H1 (cell line): ENCODE results near the gene SART1. TPM values are rescaled to one million over a fixed set of nuclear protein-coding genes. Genes with fewer than 3 reads are reported as not detected.

ENCODE experiments used
- BACH1 ChIP-seq: IDR thresholded peaks from 2 replicates; pipeline ENCODE4 v1.6.1; 2012; ENCODE audit warnings: low read length, improper control_type of control experiment
- BCL11A ChIP-seq, 2 experiments: IDR thresholded peaks; one replicate each; pipeline ENCODE4 v1.6.1; 2011; ENCODE audit warnings: low read depth in 2 of 2, low read length in 2 of 2, mild to moderate bottlenecking in 2 of 2
- CHD1 ChIP-seq: IDR thresholded peaks from 2 replicates; pipeline ENCODE4 v1.6.1; 2012; ENCODE audit warnings: low read depth, low read length, improper control_type of control experiment
- CTBP2 ChIP-seq: IDR thresholded peaks from 2 replicates; pipeline ENCODE4 v1.7.0; 2011; ENCODE audit warnings: borderline replicate concordance, mild to moderate bottlenecking, moderate library complexity, mixed read lengths, low read length; ENCODE audit not compliant: insufficient read depth, insufficient read length
- E2F6 ChIP-seq: IDR thresholded peaks from 2 replicates; pipeline ENCODE4 v1.6.1; 2012; ENCODE audit warnings: inconsistent platforms
- FOSL1 ChIP-seq: IDR thresholded peaks from 2 replicates; pipeline ENCODE4 v1.6.1; 2011; ENCODE audit warnings: mild to moderate bottlenecking, low read depth, low read length, moderate library complexity; ENCODE audit not compliant: insufficient read depth
- GABPA ChIP-seq: IDR thresholded peaks from 2 replicates; pipeline ENCODE4 v1.6.1; 2011; ENCODE audit warnings: mild to moderate bottlenecking, low read length, moderate library complexity, borderline replicate concordance; ENCODE audit not compliant: insufficient read depth
- JUND ChIP-seq: IDR thresholded peaks from 2 replicates; pipeline ENCODE4 v1.6.1; 2011; ENCODE audit warnings: mild to moderate bottlenecking, improper control_type of control experiment, low read length
- KDM4A ChIP-seq: IDR thresholded peaks from one replicate; pipeline ENCODE4 v1.7.1; 2012; ENCODE audit warnings: low read depth, mild to moderate bottlenecking, moderate library complexity, low read length, inconsistent platforms; ENCODE audit not compliant: severe bottlenecking
- MAX ChIP-seq: IDR thresholded peaks from 2 replicates; pipeline ENCODE4 v1.6.1; 2012; ENCODE audit warnings: inconsistent platforms
- PHF8 ChIP-seq: fragments of 200-600 bp; sonication (generic); conservative IDR thresholded peaks from 2 replicates; pipeline ENCODE4 v1.7.1; 2012; ENCODE audit warnings: low read depth, mild to moderate bottlenecking, inconsistent platforms, low read length, moderate library complexity
- POLR2AphosphoS5 ChIP-seq: IDR thresholded peaks from 2 replicates; pipeline ENCODE4 v1.6.1; 2011; ENCODE audit warnings: low read depth, low read length
- RAD21 ChIP-seq, 2 experiments: IDR thresholded peaks in 1 of 2; conservative IDR thresholded peaks in 1 of 2; 2 replicates each; pipeline ENCODE4 v1.6.1; 2011; ENCODE audit warnings: low read depth in 2 of 2, low read length in 2 of 2, improper control_type of control experiment in 1 of 2, inconsistent platforms in 1 of 2, mild to moderate bottlenecking in 1 of 2, moderate library complexity in 1 of 2
- RFX5 ChIP-seq: IDR thresholded peaks from 2 replicates; pipeline ENCODE4 v1.6.1; 2011; ENCODE audit warnings: low read depth, low read length, improper control_type of control experiment, borderline replicate concordance
- RXRA ChIP-seq: IDR thresholded peaks from 2 replicates; pipeline ENCODE4 v1.6.1; 2011; ENCODE audit warnings: low read depth, mild to moderate bottlenecking, low read length, moderate library complexity; ENCODE audit not compliant: insufficient read depth
- SAP30 ChIP-seq: fragments of 300-600 bp; sonication (generic); IDR thresholded peaks from 2 replicates; pipeline ENCODE4 v1.7.1; 2012; ENCODE audit warnings: low read length, moderate library complexity, mild to moderate bottlenecking, inconsistent platforms; ENCODE audit not compliant: insufficient read depth, insufficient replicate concordance
- SIN3A ChIP-seq, 2 experiments: IDR thresholded peaks in 1 of 2; conservative IDR thresholded peaks in 1 of 2; 2 replicates each; pipeline ENCODE4 v1.6.1; 2011 to 2012; ENCODE audit warnings: low read length in 2 of 2, improper control_type of control experiment in 1 of 2, low read depth in 1 of 2, mild to moderate bottlenecking in 1 of 2
- SP1 ChIP-seq: IDR thresholded peaks from 2 replicates; pipeline ENCODE4 v1.6.1; 2011; ENCODE audit warnings: low read depth, low read length
- SP4 ChIP-seq: IDR thresholded peaks from 2 replicates; pipeline ENCODE4 v1.6.1; 2012; ENCODE audit warnings: low read length, inconsistent platforms
- TAF1 ChIP-seq: IDR thresholded peaks from 2 replicates; pipeline ENCODE4 v1.6.1; 2011; ENCODE audit warnings: mild to moderate bottlenecking, low read depth, low read length
- TAF7 ChIP-seq: optimal IDR thresholded peaks from 2 replicates; pipeline ENCODE3; 2011; ENCODE audit warnings: low read depth, mild to moderate bottlenecking, inconsistent platforms, low read length, moderate library complexity, borderline replicate concordance
- YY1 ChIP-seq: IDR thresholded peaks from 2 replicates; pipeline ENCODE4 v1.6.1; 2011; ENCODE audit warnings: low read depth, mild to moderate bottlenecking, low read length
- ZNF274 ChIP-seq: IDR thresholded peaks from 2 replicates; pipeline ENCODE4 v1.7.0; 2012; ENCODE audit warnings: low read length, borderline replicate concordance; ENCODE audit errors: extremely low read depth
- polyA plus RNA-seq, 7 experiments: library from polyadenylated mRNA; depleted of rRNA in 3 of 7; stranded (reverse) in 5 of 7; unstranded in 2 of 7; fragments of >200 nt in 5 of 7; fragments of 200-250 nt in 2 of 7; gene quantifications; 1 replicate in 5 of 7; 2 replicates in 1 of 7; 4 replicates in 1 of 7; pipeline versions ENCODE4 v1.2.1 to v1.2.3, GENCODE V29; 2011 to 2013; ENCODE audit warnings: missing spikeins in 2 of 7, mixed read lengths in 2 of 7
- total RNA-seq: library from RNA; stranded (reverse); fragmentation: NEBNext Ultra II Directional; extraction: Animal tissue kit (Norgen Biotek cat#: 25700); gene quantifications from 2 replicates; pipeline ENCODE4 v1.2.1, GENCODE V29; 2021

Gene SART1
- total and polyA plus RNA-seq, 2 of the 8 experiments (the other 6 are each of a cell fraction or from before 2014, with no cell fraction given), result 9.7 to 46.1 TPM

GRCh38 chr11:66001942-66002647, 40.6 kb downstream of the SART1 start, which contains the start of the genes BANF1 and EIF1AD (continued):
- TF ChIP-seq SAP30, result peak; percentile 81
- peak; percentile 82 for TF ChIP-seq SP1
- TF ChIP-seq ZNF274, result no peak
- peak; percentile 72 for TF ChIP-seq MAX
- TF ChIP-seq BCL11A (IDR thresholded peaks at IDR 0.05; ENCODE audit: low read depth in 2 of 2, low read length in 2 of 2), result no peak
- TF ChIP-seq CHD1, result no peak
- TF ChIP-seq TAF1, result peak; percentile 96
- TF ChIP-seq FOSL1, result no peak
- TF ChIP-seq RXRA, result no peak; the same call in 1 of the 2 replicates
- peak; percentile 99 for TF ChIP-seq GABPA
- 0 out of 4 replicates have a peak, but pooled peaks of 1 of the 2 experiments have one; percentile 0 for TF ChIP-seq RAD21 (IDR thresholded peaks at IDR 0.05 in 1 of 2, conservative IDR thresholded peaks at IDR 0.05 in 1 of 2; ENCODE audit: low read depth in 2 of 2, low read length in 2 of 2)
- TF ChIP-seq RFX5, result no peak
- TF ChIP-seq BACH1, result 0 out of 2 replicates have a peak, but pooled peaks have one; percentile 4
- TF ChIP-seq POLR2AphosphoS5, result peak; percentile 54; the same call in 1 of the 2 replicates
- peak; percentile 71; the same call in 1 of the 2 replicates for TF ChIP-seq YY1
- TF ChIP-seq PHF8, result peak; percentile 70
- TF ChIP-seq SIN3A (conservative IDR thresholded peaks at IDR 0.05 in 1 of 2, IDR thresholded peaks at IDR 0.05 in 1 of 2; ENCODE audit: low read depth in 1 of 2, low read length in 2 of 2), result peak in 1 of 2 experiments; percentile 97; a peak in 2 of 4 replicates
- TF ChIP-seq TAF7, result peak; percentile 89
- TF ChIP-seq E2F6, result peak; percentile 63
- no peak for TF ChIP-seq CTBP2
- TF ChIP-seq KDM4A, result peak; percentile 74
- no peak for TF ChIP-seq JUND
- TF ChIP-seq SP4, result peak; percentile 93
